Sigmoid colon (tissue), 4 donors: Measurements from ENCODE around the gene HOMER2.

Source experiments
- CTCF ChIP-seq, 4 experiments: fragments of 450-650 bp in 3 of 4; fragments of 200-600 bp in 1 of 4; IDR thresholded peaks; one replicate each; pipeline ENCODE4 v1.5.1; 2016 to 2019; ENCODE audit warnings: antibody characterized with exemption in 4 of 4, mild to moderate bottlenecking in 3 of 4, moderate library complexity in 2 of 4
- POLR2AphosphoS5 ChIP-seq, 4 donors: sonication (generic); formaldehyde crosslinking; IDR thresholded peaks; one replicate each; pipeline ENCODE4 v1.6.1; 2017; ENCODE audit warnings: antibody characterized with exemption in 4 of 4

DNA sequence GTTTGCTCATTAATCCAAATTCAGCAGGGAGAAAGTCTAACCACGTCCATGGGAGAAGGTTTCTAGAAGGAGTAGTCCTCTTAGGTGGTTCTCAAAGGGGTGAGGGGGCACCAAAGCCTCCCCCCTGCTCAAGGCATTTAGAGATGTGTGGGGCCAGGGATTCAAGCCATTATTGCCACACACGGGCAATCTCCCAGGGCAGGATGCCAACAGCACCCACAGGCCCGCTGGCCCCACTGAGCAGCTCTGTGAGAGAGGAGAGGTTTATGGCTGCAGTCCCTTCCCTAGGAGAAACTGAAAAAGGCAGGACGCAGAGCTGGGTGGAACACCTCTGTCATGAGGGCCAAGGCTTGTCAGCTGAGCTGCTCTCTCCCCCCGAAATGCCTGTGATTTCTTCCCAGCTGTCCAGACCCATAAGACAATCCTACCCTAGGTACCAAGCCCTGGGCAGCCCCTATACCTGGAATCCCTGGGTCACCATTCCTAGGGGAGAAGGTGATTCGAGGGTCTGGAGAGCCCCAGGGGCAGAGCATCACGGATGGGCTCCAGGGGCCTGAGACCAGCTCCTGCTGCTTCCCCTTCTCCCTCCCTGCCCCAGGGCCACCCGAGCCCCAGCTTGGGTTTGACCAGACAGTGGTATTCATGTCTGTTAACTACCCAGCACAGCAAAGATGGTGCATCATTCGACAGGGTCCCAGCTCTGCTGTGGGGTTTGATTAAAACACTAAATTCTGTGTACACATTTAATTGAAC lies 104.1 kb downstream of the HOMER2 start:
- TF ChIP-seq CTCF (IDR thresholded peaks at IDR 0.05), result no peak
- TF ChIP-seq POLR2AphosphoS5 (IDR thresholded peaks at IDR 0.05), result no peak
